ENCODE measurements around the gene IFNA2.

- no peak for TF ChIP-seq CTCF (conservative IDR thresholded peaks at IDR 0.05 in 1 of 2, IDR thresholded peaks at IDR 0.05 in 1 of 2; ENCODE audit: low read depth in 1 of 2, low read length in 2 of 2)
- no peak for TF ChIP-seq EZH2 (IDR thresholded peaks at IDR 0.05; ENCODE audit: low read length, missing control alignments)
These were observed 36.7 kb downstream of the IFNA2 start for GRCh38 chr9:21348430-21348970.
